Skeletal muscle tissue (tissue), 4 donors: ENCODE results near the gene PDK3. TPM values are rescaled to one million over a fixed set of nuclear protein-coding genes. Genes with fewer than 3 reads are reported as not detected.

Experiments
- H3K27ac ChIP-seq: one replicate; pipeline ENCODE4 v1.7.0; 2013; ENCODE audit warnings: mild to moderate bottlenecking, low read depth, low read length, inconsistent platforms
- H3K27me3 ChIP-seq, 3 donors: one replicate each; pipeline ENCODE4 v1.7.0; 2013; ENCODE audit warnings: low read length in 3 of 3; ENCODE audit not compliant: control insufficient read depth in 3 of 3, insufficient read depth in 3 of 3
- H3K36me3 ChIP-seq, 3 donors: one replicate each; pipeline ENCODE4 v1.7.0; 2013; ENCODE audit warnings: low read length in 3 of 3; ENCODE audit not compliant: control insufficient read depth in 3 of 3, insufficient read depth in 3 of 3
- H3K4me1 ChIP-seq, 3 donors: one replicate each; pipeline ENCODE4 v1.7.0; 2013; ENCODE audit warnings: low read length in 3 of 3, mild to moderate bottlenecking in 3 of 3; ENCODE audit not compliant: control insufficient read depth in 3 of 3, insufficient read depth in 3 of 3
- H3K4me3 ChIP-seq, 3 donors: one replicate each; pipeline ENCODE4 v1.7.0; 2013; ENCODE audit warnings: low read length in 3 of 3
- H3K9ac ChIP-seq, 3 donors: one replicate each; pipeline ENCODE4 v1.7.0; 2013; ENCODE audit warnings: low read length in 3 of 3, mild to moderate bottlenecking in 3 of 3, moderate library complexity in 2 of 3, low read depth in 1 of 3
- H3K9me3 ChIP-seq, 3 donors: one replicate each; pipeline ENCODE4 v1.7.0; 2013; ENCODE audit warnings: low read length in 3 of 3; ENCODE audit not compliant: control insufficient read depth in 3 of 3
- total RNA-seq: library from RNA; depleted of rRNA; stranded (reverse); fragments of >200 nt; gene quantifications from one replicate; pipeline ENCODE4 v1.2.3, GENCODE V29; 2014
- donor health status: Osteomylitis.

PDK3 gene
- total RNA-seq, 1 donor from 2014 or later = 7.8 TPM

DNA sequence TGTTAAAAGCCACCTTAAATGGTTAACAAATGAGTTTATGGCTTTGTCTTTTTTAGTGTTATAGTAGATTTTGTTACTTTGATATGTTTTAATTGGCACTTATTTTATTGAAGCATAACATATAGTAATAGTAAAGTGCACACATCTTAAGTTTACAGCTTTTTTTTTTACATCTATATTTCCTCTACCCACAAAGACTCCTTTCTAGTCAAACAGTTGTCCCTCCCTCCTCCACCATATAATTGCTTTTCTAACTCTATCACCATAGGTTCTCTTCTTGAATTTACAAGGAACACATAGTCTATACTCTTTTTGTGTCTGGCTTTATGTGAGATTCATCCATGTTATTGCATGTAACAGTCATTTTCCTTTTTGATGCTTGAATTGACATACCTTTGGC is 71.5 kb downstream of the PDK3 start:
- Histone ChIP-seq H3K27me3 (no peaks in the 10 kb centered on the region), H3K36me3 (peaks cover 0 to 2% (median 0%) of the 10 kb centered on the region in 3 donors), H3K4me3 (no peak overlapping the region), H3K4me1 (no peaks in the 10 kb centered on the region), H3K9ac (no peak overlapping the region), H3K27ac (no peak overlapping the region), H3K9me3 (no peaks in the 10 kb centered on the region)

GRCh38 chrX:24542756-24543155 is 77.7 kb downstream of the PDK3 start:
- Histone ChIP-seq H3K27me3 (no peaks in the 10 kb centered on the region), H3K4me3 (no peak overlapping the region), H3K36me3 (peaks cover 0 to 2% (median 0%) of the 10 kb centered on the region in 3 donors), H3K9me3 (no peaks in the 10 kb centered on the region), H3K27ac (no peak overlapping the region), H3K9ac (no peak overlapping the region), H3K4me1 (no peaks in the 10 kb centered on the region)

DNA sequence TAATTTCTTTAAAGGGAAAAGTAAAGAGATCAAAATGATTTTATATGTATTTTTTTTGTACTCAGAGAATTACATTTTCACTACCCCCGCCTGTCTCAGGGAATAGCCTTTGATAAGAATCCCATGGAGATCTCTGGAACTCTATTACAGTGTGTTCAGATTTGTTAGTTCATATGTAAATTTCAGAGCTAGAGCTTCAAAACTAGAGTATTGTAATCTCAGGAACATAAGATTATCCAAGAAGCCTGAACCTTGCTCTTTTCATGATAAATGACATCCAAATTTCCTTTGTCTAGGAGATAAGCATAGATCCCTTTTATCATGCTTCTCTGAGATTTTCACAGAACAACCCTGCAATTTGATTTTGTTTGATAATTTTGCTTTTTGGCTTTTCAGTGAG is 82.9 kb downstream of the PDK3 start:
- Histone ChIP-seq H3K36me3 (no peaks in the 10 kb centered on the region), H3K9me3 (no peaks in the 10 kb centered on the region), H3K27ac (no peak overlapping the region), H3K4me1 (no peaks in the 10 kb centered on the region), H3K9ac (no peak overlapping the region), H3K4me3 (no peak overlapping the region), H3K27me3 (no peaks in the 10 kb centered on the region)

GRCh38 chrX:24550166-24550565 is 85.1 kb downstream of the PDK3 start:
- H3K36me3 ChIP-seq = no peaks in the 10 kb centered on the region
- H3K9me3 ChIP-seq = no peaks in the 10 kb centered on the region
- no peaks in the 10 kb centered on the region for H3K4me1 ChIP-seq
- no peak overlapping the region for H3K27ac ChIP-seq
- H3K9ac ChIP-seq = no peak overlapping the region
- H3K27me3 ChIP-seq = no peaks in the 10 kb centered on the region
- H3K4me3 ChIP-seq = no peak overlapping the region

DNA sequence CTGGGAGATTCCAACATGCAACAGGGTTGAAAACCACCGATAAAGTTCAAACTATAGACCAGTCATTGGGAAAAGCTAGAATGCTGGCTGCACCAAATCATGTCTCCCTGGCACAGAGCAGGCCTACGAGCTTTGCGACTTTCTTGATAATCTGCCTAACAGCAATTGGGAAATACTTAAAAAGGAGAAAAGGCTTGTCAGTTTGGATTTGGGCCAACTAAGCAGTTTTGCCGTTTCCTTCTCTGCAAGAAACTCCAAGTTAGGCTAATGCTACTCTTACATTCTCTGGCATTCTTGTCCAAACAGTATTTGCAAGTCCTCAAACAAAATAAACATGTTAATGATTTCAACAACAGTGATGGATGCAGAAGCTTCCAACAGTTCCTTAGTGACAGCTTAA is 87.9 kb downstream of the PDK3 start:
- Histone ChIP-seq H3K27ac (no peak overlapping the region), H3K4me1 (no peaks in the 10 kb centered on the region), H3K4me3 (no peak overlapping the region), H3K9me3 (no peaks in the 10 kb centered on the region), H3K9ac (no peak overlapping the region), H3K27me3 (no peaks in the 10 kb centered on the region), H3K36me3 (no peaks in the 10 kb centered on the region)

- no peaks in the 10 kb centered on the region for H3K4me1 ChIP-seq
- H3K9me3 ChIP-seq = no peaks in the 10 kb centered on the region
- peaks cover 0 to 7% (median 0%) of the 10 kb centered on the region in 3 donors for H3K27me3 ChIP-seq
- H3K4me3 ChIP-seq = no peak overlapping the region
- H3K27ac ChIP-seq = no peak overlapping the region
- no peaks in the 10 kb centered on the region for H3K36me3 ChIP-seq
- H3K9ac ChIP-seq = no peak overlapping the region
These were observed 96.0 kb downstream of the PDK3 start for GRCh38 chrX:24561121-24561520.

- no peaks in the 10 kb centered on the region for H3K36me3 ChIP-seq
- peaks cover 0 to 7% (median 0%) of the 10 kb centered on the region in 3 donors for H3K27me3 ChIP-seq
- no peak overlapping the region for H3K27ac ChIP-seq
- no peak overlapping the region for H3K4me3 ChIP-seq
- no peak overlapping the region for H3K9ac ChIP-seq
- H3K9me3 ChIP-seq = no peaks in the 10 kb centered on the region
- no peaks in the 10 kb centered on the region for H3K4me1 ChIP-seq
These were observed 98.4 kb downstream of the PDK3 start for GRCh38 chrX:24563291-24564010.

DNA sequence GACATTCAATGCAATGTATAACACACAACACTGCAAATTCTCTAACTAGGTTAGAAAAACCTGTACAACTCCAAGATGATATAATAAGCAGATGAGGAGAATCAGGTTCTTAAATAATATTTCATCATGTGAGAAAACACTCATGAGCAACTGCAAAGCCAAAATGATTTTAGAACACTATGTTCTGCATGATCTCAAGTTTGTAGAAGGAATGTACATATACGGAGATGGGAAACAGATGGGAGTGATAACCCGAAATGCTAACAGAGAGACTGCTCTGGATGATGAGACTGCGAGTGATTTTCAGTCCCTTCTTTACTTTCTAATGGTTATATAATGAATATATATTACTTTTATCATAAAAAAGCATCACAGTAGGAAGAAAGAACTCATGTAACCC is 101.2 kb downstream of the PDK3 start:
- no peak overlapping the region for H3K9ac ChIP-seq
- no peaks in the 10 kb centered on the region for H3K36me3 ChIP-seq
- H3K27ac ChIP-seq = no peak overlapping the region
- H3K27me3 ChIP-seq = peaks cover 0 to 7% (median 0%) of the 10 kb centered on the region in 3 donors
- H3K4me3 ChIP-seq = no peak overlapping the region
- no peaks in the 10 kb centered on the region for H3K9me3 ChIP-seq
- no peaks in the 10 kb centered on the region for H3K4me1 ChIP-seq

DNA sequence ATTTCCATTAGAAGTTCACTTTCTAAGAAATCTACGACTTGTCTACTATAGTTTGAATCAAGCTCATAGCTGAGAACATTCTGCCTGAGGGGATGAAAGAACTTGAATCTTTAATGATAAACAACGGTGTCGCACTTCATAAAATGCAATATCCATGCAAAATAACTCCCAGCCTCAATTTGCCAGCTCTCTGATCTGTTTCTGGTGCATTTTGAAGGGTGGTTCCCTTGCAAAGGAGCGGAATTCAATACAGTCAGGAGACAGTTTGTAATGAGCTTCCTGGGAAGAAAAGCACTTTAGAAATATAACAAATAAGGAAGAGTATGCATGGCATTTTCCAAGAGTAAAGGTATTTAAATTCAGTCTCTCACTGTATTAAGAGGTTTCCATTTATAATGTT is 102.1 kb downstream of the PDK3 start:
- H3K27me3 ChIP-seq = peaks cover 0 to 7% (median 0%) of the 10 kb centered on the region in 3 donors
- no peak overlapping the region for H3K27ac ChIP-seq
- no peaks in the 10 kb centered on the region for H3K9me3 ChIP-seq
- no peak overlapping the region for H3K4me3 ChIP-seq
- H3K9ac ChIP-seq = no peak overlapping the region
- no peaks in the 10 kb centered on the region for H3K4me1 ChIP-seq
- no peaks in the 10 kb centered on the region for H3K36me3 ChIP-seq

DNA sequence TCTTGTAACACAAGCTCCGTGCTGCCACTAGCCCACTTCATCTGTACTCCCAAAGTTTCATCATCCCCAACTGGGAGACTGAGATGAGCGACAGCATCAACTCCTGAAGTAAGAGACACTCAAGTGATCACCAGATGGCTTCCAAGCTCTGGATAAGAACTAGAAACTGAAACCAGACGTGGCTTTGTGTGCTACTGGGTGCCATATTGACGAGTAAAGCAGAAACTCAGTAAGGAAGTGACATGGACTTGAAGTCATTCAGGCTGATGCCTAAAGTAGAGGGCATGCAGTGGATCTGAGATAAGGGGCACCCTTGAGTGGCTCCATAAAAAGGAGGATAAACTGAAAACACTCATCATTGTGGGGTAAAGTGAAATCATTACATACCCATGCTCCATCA is 109.7 kb downstream of the PDK3 start:
- Histone ChIP-seq H3K27ac (no peak overlapping the region), H3K9me3 (no peaks in the 10 kb centered on the region), H3K36me3 (no peaks in the 10 kb centered on the region), H3K4me1 (no peaks in the 10 kb centered on the region), H3K27me3 (no peaks in the 10 kb centered on the region), H3K9ac (no peak overlapping the region), H3K4me3 (no peak overlapping the region)
